ENCODE measurements around the gene FAF1.

GRCh38 chr1:50942334-50942733 is 17.7 kb downstream of the FAF1 start:
- TF ChIP-seq POLR2A (IDR thresholded peaks at IDR 0.05; ENCODE audit: low read length) (no peak), GATA1 (IDR thresholded peaks at IDR 0.05; ENCODE audit: low read depth, low read length) (no peak)
